PC-9 (cell line): ENCODE measurements around the gene ZFR. TPM values are rescaled to one million over a fixed set of nuclear protein-coding genes. Genes with fewer than 3 reads are reported as not detected.

Source experiments
- BruUV-seq: library from RNA; stranded (reverse); fragments of 400-500 nt; replicated peaks from 2 replicates; lab custom pipeline; 2021; lab: Mats Ljungman, UMichigan
- CTCF ChIA-PET: fragments of 300-600 bp; sonication (Branson Sonifier 250); formaldehyde crosslinking; loops from one replicate; lab custom pipeline; 2022; ENCODE audit warnings: antibody characterized with exemption; lab: Charles Lee
- POLR2A ChIA-PET: fragments of 300-600 bp; sonication (Branson Sonifier 250); formaldehyde crosslinking; loops from one replicate; lab custom pipeline; 2022; ENCODE audit warnings: antibody characterized with exemption; ENCODE audit not compliant: unreplicated experiment; lab: Charles Lee
- DNase-seq, 2 experiments: peaks; one replicate each; pipeline versions ENCODE4 v3.0.0 to v3.0.0-alpha.2; 2015 to 2022; ENCODE audit warnings: mixed read lengths in 1 of 2
- H2AFZ ChIP-seq: fragments of 200-600 bp; sonication (generic); 2 replicates; pipeline ENCODE4 v1.8.1; 2017; ENCODE audit warnings: antibody characterized with exemption
- H3F3A ChIP-seq: fragments of 200-600 bp; sonication (generic); 2 replicates; pipeline ENCODE4 v1.8.1; 2017; ENCODE audit warnings: antibody characterized with exemption, mild to moderate bottlenecking, low read depth; ENCODE audit not compliant: insufficient read depth
- H3K27ac ChIP-seq: fragments of 200-600 bp; sonication (generic); 2 replicates; pipeline ENCODE4 v1.6.1; 2016; ENCODE audit warnings: mixed run types
- H3K27me3 ChIP-seq: fragments of 200-600 bp; sonication (generic); 2 replicates; pipeline ENCODE4 v1.6.1; 2016; ENCODE audit warnings: low read depth, mixed run types; ENCODE audit not compliant: insufficient read depth
- H3K36me3 ChIP-seq: fragments of 200-600 bp; sonication (generic); 2 replicates; pipeline ENCODE4 v1.6.1; 2016; ENCODE audit warnings: low read depth, mixed run types
- H3K4me1 ChIP-seq: fragments of 200-600 bp; sonication (generic); replicated peaks from 2 replicates; pipeline ENCODE4 v1.6.1; 2016; ENCODE audit warnings: mixed run types; ENCODE audit not compliant: insufficient read depth
- H3K4me2 ChIP-seq: fragments of 200-600 bp; sonication (generic); 2 replicates; pipeline ENCODE4 v1.6.1; 2017; ENCODE audit warnings: mixed run types
- H3K4me3 ChIP-seq: fragments of 200-600 bp; sonication (generic); 2 replicates; pipeline ENCODE4 v1.6.1; 2016; ENCODE audit warnings: mixed run types
- H3K79me2 ChIP-seq: fragments of 200-600 bp; sonication (generic); 2 replicates; pipeline ENCODE4 v1.6.1; 2017; ENCODE audit warnings: low read depth, mixed run types
- H3K9me2 ChIP-seq: fragments of 200-600 bp; sonication (generic); 2 replicates; pipeline ENCODE4 v1.8.1; 2017; ENCODE audit warnings: mild to moderate bottlenecking; ENCODE audit not compliant: insufficient read depth
- H3K9me3 ChIP-seq: fragments of 200-600 bp; sonication (generic); 2 replicates; pipeline ENCODE4 v1.8.1; 2016; ENCODE audit warnings: low read depth; ENCODE audit not compliant: insufficient read depth
- H4K20me1 ChIP-seq: fragments of 200-600 bp; sonication (generic); 2 replicates; pipeline ENCODE4 v1.8.1; 2017; ENCODE audit not compliant: insufficient read depth
- EZH2 ChIP-seq: fragments of 200-600 bp; sonication (generic); IDR thresholded peaks from 2 replicates; pipeline ENCODE4 v1.8.0; 2017; ENCODE audit warnings: antibody characterized with exemption, low read depth
- intact Hi-C: fragments of 100-400 bp; cut with micrococcal nuclease; formaldehyde crosslinking; loops from one replicate; pipeline ENCODE4 v1.10.0; 2022; ENCODE audit not compliant: unreplicated experiment
- total RNA-seq: library from RNA; stranded (reverse); gene quantifications from 2 replicates; pipeline ENCODE4 v1.2.3, GENCODE V29; 2021
- TF ChIP-seq, protein P1 (sequence below): fragments of 200-600 bp; sonication (generic); conservative IDR thresholded peaks from 2 replicates; pipeline ENCODE4 v1.6.1; 2017; ENCODE audit warnings: mixed run types, antibody characterized with exemption, mild to moderate bottlenecking, moderate library complexity

Gene ZFR
- total RNA-seq, 1 experiment from 2014 or later: 69.2 TPM

DNA sequence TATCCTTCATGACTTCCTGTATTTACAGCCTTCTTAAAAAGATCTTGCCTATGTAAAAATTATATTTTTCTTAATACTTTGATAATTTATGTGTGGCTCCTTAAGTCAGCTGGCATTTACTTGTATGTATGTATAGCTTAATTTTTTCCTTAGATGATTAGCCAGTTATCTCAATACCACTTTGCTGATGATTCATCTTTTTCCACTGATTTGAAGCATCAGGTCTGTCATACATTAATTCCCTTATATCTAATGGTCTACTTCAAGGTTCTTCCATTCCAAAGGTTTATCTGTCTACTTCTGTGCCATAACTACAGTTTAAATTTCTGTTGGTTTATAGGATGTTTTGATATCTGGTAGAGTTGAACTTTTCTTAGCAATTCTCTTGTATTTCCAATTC is 86.9 kb downstream of the ZFR start:
- Histone ChIP-seq H3K27me3 (no peaks in the 10 kb centered on the region), H4K20me1 (0 out of 2 replicates have a peak, but pooled peaks cover 3% of the 10 kb centered on the region), H3K4me1 (no peaks in the 10 kb centered on the region), H3K4me2 (no peak overlapping the region), H3F3A (peaks cover 10% of the 10 kb centered on the region; the same call in 1 of the 2 replicates), H3K27ac (no peak overlapping the region), H3K36me3 (peaks cover 33% of the 10 kb centered on the region), H3K9me2 (no peaks in the 10 kb centered on the region), H3K79me2 (no peaks in the 10 kb centered on the region), H3K9me3 (no peaks in the 10 kb centered on the region), H2AFZ (no peak overlapping the region), H3K4me3 (no peak overlapping the region)
- TF ChIP-seq, protein P1, sequence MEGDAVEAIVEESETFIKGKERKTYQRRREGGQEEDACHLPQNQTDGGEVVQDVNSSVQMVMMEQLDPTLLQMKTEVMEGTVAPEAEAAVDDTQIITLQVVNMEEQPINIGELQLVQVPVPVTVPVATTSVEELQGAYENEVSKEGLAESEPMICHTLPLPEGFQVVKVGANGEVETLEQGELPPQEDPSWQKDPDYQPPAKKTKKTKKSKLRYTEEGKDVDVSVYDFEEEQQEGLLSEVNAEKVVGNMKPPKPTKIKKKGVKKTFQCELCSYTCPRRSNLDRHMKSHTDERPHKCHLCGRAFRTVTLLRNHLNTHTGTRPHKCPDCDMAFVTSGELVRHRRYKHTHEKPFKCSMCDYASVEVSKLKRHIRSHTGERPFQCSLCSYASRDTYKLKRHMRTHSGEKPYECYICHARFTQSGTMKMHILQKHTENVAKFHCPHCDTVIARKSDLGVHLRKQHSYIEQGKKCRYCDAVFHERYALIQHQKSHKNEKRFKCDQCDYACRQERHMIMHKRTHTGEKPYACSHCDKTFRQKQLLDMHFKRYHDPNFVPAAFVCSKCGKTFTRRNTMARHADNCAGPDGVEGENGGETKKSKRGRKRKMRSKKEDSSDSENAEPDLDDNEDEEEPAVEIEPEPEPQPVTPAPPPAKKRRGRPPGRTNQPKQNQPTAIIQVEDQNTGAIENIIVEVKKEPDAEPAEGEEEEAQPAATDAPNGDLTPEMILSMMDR: no peak
- TF ChIP-seq EZH2: no peak
- intact Hi-C loops: no loop called here
- no TSS peak for BruUV-seq
- ChIA-PET POLR2A (interaction anchor here (0.6 kb wide), 1 partner anchor 274 kb away, joined by 7 read pairs; no protein-coding TSS in a partner anchor), CTCF (no interaction called here)
- no peak for DNase-seq

DNA sequence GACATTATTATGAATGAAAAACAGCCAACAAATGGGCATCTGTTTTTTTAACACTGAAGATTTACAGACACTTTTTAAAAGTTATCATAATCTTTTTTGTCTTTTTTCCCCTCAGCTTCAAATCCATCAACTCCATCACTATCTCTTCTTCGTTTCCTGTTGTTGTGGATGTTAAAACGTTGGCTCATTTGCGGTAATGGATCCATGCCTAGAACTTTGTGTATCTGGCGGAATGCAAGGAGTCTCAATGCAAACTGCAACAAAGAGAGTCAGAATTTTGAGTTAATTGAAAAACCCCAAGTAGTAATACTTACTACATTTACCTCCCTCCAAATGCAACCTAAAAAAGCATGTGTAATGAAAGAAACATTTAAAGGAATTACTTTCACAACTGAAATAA is 88.9 kb downstream of the ZFR start:
- peaks cover 29% of the 10 kb centered on the region for H3K36me3 ChIP-seq
- BruUV-seq: no TSS peak

DNA sequence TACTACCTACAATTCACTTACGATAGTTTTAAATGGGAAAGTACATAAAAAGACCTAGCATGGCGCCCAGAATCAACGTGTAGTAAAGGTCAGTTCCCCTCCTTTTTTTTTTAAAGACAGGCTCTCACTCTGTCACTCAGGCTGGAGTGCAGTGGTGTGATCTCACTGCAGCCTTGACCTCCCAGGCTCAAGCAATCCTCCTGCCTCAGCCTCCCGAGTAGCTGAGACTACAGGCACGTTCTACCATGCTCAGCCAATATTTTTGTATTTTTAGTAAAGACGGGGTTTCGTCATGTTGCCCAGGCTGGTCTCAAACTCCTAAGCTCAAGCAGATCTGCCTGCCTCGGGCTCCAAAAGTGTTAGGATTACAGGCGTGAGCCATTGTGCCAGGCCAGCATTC is 91.1 kb downstream of the ZFR start:
- ChIA-PET POLR2A (interaction anchor here (0.5 to 0.7 kb wide), 2 partner anchors 400 to 1126 kb away, joined by 3 to 6 read pairs; no protein-coding TSS in a partner anchor), CTCF (no interaction called here)
- Histone ChIP-seq H3F3A (peaks cover 24% of the 10 kb centered on the region; the same call in 1 of the 2 replicates), H2AFZ (no peak overlapping the region), H3K4me3 (no peak overlapping the region), H3K79me2 (no peaks in the 10 kb centered on the region), H3K9me3 (no peaks in the 10 kb centered on the region), H3K9me2 (0 out of 2 replicates have a peak, but pooled peaks cover 4% of the 10 kb centered on the region), H4K20me1 (no peaks in the 10 kb centered on the region), H3K36me3 (peaks cover 11% of the 10 kb centered on the region), H3K4me1 (no peaks in the 10 kb centered on the region), H3K4me2 (no peak overlapping the region), H3K27ac (no peak overlapping the region), H3K27me3 (no peaks in the 10 kb centered on the region)
- DNase-seq: no peak
- intact Hi-C loops: no loop called here
- TF ChIP-seq, protein P1: no peak
- no peak for TF ChIP-seq EZH2
- no TSS peak for BruUV-seq

More for the DNA sequence above, 88.9 kb downstream of the ZFR start:
- POLR2A ChIA-PET: no interaction called here
- H3K4me1 ChIP-seq: no peaks in the 10 kb centered on the region
- no peaks in the 10 kb centered on the region for H3K79me2 ChIP-seq
- H3K4me3 ChIP-seq: no peak overlapping the region
- no peaks in the 10 kb centered on the region for H3K27me3 ChIP-seq
- H3K4me2 ChIP-seq: no peak overlapping the region
- TF ChIP-seq, protein P1: no peak
- TF ChIP-seq EZH2: no peak
- intact Hi-C loops: no loop called here
- DNase-seq: no peak
- H4K20me1 ChIP-seq: no peaks in the 10 kb centered on the region
- H2AFZ ChIP-seq: no peak overlapping the region
- H3K9me2 ChIP-seq: no peaks in the 10 kb centered on the region
- H3F3A ChIP-seq: peaks cover 24% of the 10 kb centered on the region; the same call in 1 of the 2 replicates
- no peak overlapping the region for H3K27ac ChIP-seq
- CTCF ChIA-PET: no interaction called here
- no peaks in the 10 kb centered on the region for H3K9me3 ChIP-seq
